ENCODE measurements around the gene ROBO2. TPM values are rescaled to one million over a fixed set of nuclear protein-coding genes. Genes with fewer than 3 reads are reported as not detected.
A peak's percentile ranks its signal among the peaks of the same experiment; 100 is the strongest.
"Not testable (repeated sequence)": the region's sequence is repeated elsewhere in the genome, so short reads cannot be mapped to it uniquely, and the experiment has no call there.

The ROBO2 gene
- total RNA-seq, 1 donor from 2014 or later = 13.2 TPM

DNA sequence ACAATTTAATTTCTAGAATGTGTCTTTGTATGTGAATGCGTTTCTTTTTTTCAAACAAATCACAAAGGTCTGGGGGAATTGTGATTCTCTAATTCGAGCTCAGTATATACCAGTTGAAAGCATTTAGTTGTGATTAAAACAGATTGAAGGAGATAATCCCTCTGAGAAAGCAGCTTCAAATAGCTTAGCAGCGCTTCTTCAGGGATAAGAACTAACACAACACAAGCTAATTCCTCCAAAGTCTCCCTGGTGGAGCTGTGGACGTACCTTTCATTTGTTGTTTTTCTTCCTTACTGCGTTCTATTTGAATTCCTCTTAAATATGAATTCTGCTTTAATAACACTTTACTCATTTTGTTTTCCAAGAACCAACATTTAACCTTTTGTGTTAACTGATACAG is 286.7 kb downstream of the ROBO2 start:
- DNase-seq (ENCODE audit: low spot score) = no peak

DNA sequence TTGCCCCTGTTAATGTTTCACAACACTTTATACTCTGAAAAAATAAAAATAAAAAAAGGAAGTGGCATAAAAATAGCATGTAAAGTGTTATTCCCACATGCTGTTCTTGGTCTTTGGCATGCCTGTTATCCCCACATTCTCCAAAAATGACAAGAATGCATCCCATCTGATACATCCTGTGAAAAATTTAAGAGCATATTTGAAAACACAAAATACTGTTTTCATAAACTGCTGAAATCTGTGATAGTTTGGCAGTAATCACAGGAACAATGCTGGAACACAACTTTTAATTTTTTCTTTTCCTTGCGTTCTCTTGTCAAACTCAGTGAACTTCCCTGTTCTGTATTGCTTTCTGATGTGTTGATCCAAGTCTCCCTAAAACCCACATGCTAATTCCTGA is 288.8 kb downstream of the ROBO2 start:
- no peak for DNase-seq (ENCODE audit: low spot score)

DNA sequence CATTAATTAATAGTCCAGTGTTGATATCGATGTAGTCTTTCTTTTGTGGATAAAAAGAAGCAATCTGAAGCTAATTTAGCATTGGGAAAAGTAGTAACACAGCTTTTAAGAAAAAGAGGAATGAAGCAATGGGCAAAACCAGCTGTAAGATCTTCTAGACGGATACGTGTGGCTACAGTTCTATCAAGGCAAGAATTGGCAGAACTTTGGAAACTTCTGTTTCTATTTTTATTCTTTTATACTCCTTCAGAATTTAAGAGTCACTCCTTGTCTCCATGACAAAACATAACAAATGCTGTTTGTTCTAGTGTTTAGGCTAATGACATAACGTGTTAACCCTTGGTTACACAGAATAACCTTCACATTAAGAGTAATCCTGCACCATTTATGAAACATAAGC is 289.2 kb downstream of the ROBO2 start:
- DNase-seq (ENCODE audit: low spot score) = peak; percentile 12

DNA sequence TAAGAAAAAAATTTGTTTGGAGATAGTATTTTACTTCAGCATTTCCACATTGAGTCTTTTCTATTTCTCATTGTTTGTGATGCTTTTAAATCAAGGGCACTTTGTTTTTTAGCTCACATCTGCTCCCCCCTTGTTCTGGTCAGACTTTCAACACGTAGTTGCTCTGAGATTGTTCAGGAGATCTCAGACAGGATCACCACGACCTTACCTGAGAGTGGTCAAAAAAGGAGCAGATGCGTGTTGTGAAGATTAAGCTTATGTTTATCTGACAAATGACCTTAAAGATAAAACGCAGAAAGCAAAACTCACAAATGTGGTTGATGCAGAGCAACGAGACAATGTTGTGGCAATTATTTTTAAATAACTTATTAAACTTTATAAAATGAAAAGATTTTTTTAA is 298.3 kb downstream of the ROBO2 start:
- DNase-seq (ENCODE audit: low spot score) = no peak

DNA sequence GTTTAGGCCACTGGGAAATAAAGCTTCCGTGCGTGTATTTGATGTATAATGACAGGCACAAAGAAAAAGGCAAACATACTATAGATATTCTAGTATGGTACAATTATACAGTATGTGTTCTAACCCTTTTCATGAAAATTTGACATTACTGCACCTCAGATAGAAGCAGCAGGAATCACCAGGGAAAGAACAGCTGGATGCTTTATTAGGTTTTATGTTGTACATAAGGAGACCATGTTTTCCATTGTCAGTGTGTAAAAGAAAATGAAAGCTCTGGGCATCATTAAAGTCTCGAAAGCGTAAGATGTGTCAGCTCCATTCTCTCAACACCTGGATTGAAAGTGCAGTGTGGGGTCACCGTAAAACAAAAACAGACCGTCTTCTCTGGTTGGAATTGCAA is 302.1 kb downstream of the ROBO2 start:
- DNase-seq (ENCODE audit: low spot score) = no peak

DNA sequence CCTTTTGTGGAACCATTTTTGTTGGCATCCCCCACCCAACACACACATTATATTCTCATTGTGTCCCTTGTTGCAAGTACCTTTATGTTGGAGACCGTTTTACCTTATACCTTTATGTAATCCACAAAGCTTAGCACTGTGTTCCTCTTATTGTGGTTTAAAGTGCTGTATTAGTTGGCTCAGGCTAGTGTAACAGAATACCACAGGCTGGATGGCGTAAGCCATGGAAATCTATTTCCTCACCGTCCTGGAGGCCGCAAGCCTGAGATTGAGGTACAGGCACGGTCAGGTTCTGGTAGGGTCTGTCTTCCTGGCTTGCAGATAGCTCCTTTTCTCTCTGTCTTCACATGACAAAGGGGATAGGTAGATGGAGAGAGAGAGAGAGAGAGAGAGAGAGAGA is 302.8 kb downstream of the ROBO2 start:
- DNase-seq (ENCODE audit: low spot score) = no peak

DNA sequence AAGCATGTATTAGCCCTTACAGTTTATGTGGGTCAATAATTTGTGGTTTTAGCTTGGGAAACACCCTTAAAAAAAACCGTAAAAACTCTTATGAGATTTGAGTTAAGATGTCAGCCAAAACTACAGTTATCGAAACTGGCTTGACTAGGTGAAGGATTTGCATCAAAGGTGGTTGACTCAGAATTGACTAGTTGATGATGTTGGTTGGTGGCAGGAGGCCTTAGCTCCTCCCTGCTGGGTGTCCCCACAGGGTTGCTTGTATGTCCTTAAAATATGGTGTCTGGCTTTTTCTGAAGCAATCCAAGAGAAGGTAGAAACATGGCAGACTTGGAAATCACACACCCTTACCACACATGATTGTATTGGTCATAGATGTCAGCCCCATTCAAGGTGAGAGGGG is 305.1 kb downstream of the ROBO2 start:
- no peak for DNase-seq (ENCODE audit: low spot score)

DNA sequence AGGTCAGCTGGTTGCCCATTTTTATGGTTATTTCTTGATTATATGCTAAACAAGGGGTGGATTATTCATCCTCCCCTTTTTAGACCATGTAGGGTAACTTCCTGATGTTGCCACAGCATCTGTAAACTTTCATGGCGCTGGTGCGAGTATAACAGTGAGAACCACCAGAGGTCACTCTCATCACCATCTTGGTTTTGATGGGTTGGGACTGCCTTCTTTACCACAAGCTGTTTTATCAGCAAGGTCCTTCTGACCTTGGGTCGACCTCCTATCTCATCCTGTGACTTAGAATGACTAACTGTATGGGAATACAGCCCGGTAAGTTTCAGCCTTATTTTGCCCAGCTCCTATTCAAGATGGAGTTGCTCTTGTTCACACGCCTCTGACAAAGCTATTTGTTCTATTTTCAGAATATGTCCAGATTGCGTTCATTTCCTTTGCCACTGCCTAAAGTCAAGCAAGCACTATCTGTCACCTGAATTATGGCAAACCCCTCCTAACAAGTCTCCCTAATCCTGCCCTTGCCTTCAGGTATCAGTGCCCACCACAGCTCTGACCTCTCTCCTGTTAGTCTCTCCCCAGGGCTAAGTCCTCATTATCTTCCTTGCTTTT is 308.5 kb downstream of the ROBO2 start:
- DNase-seq (ENCODE audit: low spot score) = peak; percentile 10

DNA sequence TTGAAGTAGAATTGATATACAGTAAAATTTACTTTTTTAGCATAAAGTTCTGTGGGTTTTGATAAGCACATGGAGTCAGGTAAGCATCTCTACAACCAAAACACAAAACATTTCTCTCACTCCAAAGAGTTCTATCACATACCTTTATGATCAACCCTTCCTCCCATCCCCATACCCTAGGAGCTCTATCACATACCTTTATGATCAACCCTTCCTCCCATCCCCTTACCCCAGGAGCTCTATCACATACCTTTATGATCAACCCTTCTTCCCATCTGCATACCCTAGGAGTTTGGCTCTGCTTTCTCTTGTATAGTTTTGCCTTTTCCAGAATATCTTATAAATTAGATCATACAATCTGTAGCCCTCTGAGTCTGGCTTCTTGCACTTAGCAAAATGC is 315.1 kb downstream of the ROBO2 start:
- DNase-seq (ENCODE audit: low spot score) = no peak

DNA sequence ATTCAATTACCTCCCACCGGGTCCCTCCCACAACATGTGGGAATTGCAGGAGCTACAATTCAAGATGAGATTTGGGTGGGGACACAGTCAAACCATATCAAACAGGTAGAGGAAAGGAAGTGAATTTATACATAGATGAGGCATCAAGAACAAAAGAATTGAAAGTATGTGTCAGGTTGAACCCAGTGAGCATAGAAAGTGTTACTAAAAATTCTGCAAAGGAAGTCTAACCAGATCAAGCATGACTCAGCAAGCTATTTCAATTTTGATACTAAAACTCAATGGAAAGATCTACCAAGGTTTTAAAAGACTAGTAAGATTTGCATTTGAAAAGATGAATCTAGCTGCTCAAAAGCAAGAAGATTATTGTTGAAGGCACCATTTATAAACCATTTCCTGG is 323.0 kb downstream of the ROBO2 start:
- no peak for DNase-seq (ENCODE audit: low spot score)

DNA sequence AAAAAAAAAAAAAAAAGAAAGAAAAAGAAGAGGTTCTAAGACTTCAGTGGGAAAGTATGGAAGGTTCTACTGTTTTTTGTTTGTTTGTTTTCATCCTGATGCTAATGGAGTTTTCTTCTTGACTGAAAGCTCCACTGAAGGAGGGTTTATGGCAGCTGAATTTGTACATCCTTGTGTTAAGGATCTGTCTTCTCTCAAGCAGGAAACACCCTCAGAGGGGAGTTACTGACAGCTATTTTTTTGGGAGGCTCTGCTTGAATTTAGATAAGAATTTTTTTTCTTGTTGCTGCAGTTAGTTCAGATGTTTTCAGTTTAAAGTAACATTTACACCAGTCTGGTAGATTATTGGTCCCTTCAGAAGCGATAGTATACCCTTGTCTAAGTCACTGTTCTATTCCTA is 325.3 kb downstream of the ROBO2 start:
- DNase-seq (ENCODE audit: low spot score) = peak; percentile 74

DNA sequence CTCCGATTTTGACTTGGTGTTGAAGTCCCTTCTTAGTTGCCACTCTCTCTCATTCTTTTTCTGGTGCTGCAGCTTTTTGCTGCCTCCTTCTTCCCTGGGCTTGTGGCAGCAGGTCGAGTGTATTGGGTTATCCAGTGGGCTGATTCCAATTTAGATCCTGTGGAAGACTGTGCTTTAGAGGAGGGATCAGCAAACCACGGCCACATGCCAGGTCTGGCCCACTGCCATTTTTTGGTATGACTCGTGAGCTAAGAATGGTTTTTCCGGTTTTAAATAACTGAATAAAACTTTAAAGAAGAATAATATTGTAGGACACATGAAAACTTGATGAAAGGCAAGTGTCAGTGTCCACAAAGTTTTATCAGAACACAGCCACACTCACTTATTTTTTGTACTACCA is 330.5 kb downstream of the ROBO2 start:
- DNase-seq (ENCODE audit: low spot score) = peak; percentile 21

DNA sequence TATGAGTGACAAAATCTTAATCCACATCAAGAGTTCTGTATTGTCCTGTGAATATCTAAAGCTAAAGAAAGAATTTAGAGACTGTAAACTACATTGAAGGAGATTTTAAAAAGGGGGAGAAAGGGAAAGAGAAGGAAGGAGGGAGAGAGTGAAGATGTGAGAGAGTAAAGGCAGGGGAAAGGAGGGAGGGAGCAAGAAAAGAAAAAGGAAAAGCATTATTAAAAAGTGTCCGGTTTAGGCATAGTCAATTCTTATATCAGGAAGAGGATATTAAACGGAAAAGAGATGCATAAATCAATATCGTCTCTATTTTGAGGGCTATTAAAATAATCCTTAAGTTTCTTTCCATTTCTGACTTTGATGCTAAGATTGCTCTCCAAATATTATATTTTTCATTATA is 332.1 kb downstream of the ROBO2 start:
- DNase-seq (ENCODE audit: low spot score) = no peak

DNA sequence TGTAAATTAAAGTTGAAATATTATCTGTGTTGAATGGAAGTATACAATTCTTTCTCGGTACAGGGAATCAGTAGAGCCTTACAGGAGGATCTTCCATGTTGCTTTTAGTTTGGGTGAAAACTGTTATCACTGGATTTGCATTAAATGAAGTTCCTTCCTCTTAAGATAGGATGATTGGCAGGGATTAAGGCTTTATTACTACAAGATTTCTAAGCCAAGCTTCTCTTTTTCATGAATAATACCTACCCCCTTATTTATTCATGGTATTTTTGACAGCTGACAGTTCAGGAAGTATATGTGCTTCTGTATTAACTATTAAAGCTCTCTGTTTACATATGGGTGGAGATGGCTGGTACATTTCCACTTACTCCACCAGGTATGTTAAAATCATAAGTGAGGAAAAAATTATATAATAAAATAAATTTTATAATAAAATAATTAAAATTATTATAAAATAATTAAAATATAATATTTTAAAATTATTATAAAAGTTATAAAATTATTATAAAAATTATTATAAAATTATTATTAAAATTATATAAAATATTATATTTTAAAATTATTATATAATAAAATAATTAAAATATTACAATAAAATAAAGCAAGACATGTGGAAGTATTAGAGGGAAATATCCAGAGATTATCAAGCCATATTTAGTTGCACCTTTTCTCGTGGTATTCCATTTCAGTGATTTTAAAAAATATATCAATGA is 332.9 kb downstream of the ROBO2 start:
- DNase-seq (ENCODE audit: low spot score) = no peak

DNA sequence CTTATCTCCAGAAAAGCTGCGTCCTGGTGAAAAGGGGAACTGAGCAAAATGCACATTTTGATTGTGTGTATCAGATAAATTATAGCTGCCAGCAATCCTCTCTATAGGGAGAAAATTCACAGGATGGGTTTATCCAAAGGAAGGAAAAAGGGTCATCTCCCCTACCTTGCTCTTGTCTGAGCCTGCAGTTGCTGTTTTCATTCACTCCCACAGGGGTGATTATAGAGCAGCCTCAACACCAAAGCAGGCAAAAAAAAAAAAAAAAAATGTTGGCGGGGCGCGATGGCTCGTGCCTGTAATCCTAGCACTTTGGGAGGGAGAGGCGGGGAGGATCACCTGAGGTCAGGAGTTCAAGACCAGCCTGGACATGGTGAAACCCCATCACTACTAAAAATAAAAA is 333.7 kb downstream of the ROBO2 start:
- no peak for DNase-seq (ENCODE audit: low spot score)

DNA sequence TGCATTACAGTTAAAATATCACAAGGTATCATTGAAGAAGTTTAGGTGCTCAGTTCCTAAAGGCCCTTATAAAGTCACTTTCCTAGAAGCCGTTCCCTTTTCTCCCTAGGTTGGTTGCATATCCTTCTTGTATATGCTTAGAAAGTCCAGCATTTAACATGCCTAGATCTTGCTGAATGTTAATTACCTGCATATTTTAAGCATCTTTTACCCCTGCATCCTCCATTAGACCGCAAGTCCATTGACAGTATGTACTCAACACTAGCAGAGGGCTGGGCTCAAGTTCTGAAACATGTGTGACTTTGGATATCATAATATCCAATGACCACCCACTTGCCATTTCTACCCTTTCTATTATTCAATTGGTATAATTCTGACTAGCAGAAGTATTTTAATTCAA is 336.6 kb downstream of the ROBO2 start:
- no peak for DNase-seq (ENCODE audit: low spot score)

DNA sequence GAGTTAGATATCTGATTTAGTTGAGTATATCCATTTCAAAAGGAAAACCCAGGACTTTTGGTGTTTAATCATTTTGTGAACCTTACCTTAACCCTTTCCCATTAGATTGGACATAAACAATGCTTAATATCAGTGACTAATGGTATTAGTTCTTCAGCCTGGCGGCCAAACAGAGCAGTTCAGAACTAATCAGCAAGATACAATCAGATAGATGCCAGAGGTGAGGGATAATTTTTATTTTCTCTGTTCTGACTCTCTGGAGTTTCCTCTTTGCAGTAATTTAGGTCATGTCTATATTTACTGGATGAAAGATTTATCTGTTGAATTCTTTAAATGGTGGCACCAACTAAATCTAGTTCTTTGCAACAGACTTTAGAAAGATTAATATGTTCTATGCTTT is 337.8 kb downstream of the ROBO2 start:
- no peak for DNase-seq (ENCODE audit: low spot score)

DNA sequence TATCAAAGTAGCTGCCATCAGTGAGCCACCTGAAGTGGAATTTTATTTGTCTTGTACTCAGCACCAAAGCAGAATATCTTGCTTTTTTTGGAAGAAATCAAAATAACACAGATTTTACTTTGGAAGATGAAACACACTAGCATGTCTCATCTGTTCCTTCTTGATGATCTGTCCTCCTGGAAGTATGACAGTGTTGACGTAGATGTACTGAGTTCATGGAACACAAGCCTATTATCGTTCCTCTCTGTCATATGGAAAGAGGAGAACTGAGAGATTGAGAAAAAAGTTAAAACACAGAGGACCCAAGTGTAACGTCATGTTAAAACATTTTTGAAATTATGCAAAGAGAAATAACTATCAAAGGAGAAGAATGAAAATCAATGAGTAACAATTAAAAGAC is 340.2 kb downstream of the ROBO2 start:
- no peak for DNase-seq (ENCODE audit: low spot score)

DNA sequence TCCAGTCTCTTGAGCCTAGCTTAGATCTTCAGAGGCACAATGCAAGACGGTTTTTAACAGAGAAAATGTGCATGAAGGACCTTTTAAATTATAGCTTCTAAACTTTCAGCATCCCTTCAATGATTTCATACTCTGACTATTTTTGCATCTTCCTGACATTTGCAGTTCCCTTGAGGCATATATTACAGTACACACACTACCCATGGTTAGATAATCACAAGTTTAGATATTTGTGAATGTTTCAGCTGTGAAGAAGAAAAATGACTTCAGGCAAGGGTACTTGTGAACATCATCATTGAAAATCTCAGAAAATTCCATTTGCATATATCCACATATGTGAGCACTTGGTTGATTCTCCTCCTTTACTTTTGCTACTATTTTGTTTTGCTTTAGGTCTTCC is 341.5 kb downstream of the ROBO2 start:
- DNase-seq (ENCODE audit: low spot score) = no peak

DNA sequence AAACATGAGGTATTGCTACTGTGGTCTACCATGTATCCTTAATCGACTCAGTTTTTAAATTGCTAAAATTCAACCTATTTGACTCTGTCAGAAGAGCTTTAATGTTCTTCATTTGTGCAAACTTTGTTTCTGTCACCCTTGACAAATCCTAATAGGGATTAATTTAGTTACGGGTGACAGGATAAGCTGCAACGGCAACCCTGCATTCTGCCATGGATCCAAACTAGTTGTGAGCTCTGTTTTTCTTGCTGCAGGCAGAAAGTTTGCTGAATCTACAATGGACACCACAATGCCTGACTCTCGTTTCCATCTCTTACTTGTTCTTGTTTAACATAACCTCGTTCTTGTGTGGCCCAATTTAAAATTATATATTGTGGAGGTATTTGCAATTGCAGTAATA is 352.3 kb downstream of the ROBO2 start:
- no peak for DNase-seq (ENCODE audit: low spot score)

DNA sequence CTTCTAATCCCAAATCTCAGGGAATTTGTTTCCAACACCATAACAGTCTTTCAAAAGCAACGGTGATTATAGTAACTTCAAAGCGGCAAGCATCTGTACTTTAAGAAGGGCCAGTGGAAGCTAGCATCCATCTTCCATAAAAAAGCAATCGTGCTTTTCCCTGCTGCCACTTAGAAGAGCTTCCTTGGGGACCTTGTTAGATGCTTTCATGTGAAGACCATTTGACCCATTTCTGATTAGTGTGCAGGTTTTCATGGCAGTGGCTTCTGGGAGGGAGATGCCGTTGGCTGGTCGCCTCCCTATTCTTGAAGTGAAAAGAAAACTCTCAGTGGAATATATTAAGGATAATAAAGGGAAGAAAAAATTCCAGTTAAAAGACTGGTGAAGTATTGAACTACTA is 354.1 kb downstream of the ROBO2 start:
- no peak for DNase-seq (ENCODE audit: low spot score)

DNA sequence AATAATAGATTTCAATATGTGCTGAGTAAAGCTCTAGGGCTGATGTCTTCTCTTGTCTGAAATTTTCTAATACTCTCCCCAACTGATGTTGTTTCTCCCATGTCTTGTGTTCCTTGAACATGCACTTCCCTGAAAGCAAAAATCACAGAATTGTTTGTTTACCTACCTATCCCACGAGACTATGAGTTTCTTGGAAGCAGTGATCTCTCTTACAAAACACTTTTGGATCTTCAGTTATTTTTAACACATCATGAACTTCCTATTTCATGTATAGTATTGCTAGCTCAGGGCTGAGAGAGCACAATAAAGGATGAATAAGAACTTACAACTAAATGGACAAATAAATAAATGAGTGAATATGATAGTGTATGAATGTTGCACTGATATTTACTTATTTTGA is 365.0 kb downstream of the ROBO2 start:
- no peak for DNase-seq (ENCODE audit: low spot score)

DNA sequence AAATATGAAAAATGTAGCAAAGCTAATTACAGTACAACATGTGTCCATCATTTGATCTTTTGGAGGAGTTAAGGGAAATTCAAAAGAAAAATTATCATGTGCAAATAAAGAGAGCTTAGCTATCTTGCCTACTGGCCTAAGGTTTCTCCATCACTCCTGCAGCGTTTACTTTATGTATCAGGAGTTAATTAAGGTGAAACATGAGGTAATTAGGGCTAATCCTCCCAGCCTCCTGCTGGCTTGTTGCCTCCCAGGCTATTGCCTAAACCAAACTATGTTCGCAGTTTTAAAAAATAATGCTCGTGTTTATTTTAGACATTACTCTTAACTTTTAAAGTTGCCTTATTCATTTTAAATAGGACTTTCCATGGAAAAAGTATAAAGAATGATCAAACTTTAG is 367.5 kb downstream of the ROBO2 start:
- DNase-seq (ENCODE audit: low spot score) = no peak

DNA sequence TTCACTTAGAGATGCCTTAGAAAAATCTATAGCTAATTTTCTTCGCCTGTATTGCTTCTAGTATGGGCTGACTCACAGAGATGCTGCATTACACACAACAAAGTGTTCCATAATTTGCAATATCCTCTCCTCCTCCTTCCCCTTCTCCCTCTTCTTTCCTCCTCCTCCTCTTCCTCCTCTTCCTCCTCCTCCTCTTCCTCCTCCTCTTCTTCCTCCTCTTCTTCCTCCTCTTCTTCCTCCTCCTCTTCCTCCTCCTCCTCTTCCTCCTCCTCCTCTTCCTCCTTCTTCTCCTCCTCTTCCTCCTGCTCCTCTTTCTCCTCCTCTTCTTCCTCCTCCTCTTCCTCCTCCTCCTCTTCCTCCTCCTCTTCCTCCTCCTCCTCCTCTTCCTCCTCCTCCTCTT is 370.4 kb downstream of the ROBO2 start:
- DNase-seq (ENCODE audit: low spot score) = not testable (repeated sequence)

Data from umbilical cord (tissue), 2 donors.